GM12878 (cell line): ENCODE measurements around the gene ARHGEF16. TPM values are rescaled to one million over a fixed set of nuclear protein-coding genes. Genes with fewer than 3 reads are reported as not detected.
A peak's percentile ranks its signal among the peaks of the same experiment; 100 is the strongest.

Experiments used
- ATAC-seq: fragments of 200-7000 bp; cut with Tn5 transposase; 3 replicates; pipeline ENCODE4 v1.9.1; 2020; ENCODE audit warnings: mild to moderate bottlenecking, moderate library complexity
- BruUV-seq: library from RNA; stranded (reverse); fragments of 400-500 nt; replicated peaks from 2 replicates; lab custom pipeline; 2021; lab: Mats Ljungman, UMichigan
- CTCF ChIA-PET: fragments of 300-600 bp; sonication (Branson Sonifier 250); formaldehyde crosslinking; extraction: SDS; loops from one replicate; lab custom pipeline; 2021; ENCODE audit warnings: inconsistent platforms; lab: Yijun Ruan, JAX
- POLR2A ChIA-PET: fragments of 350-600 bp; formaldehyde crosslinking; extraction: SDS; loops from one replicate; lab custom pipeline; 2021; ENCODE audit warnings: inconsistent platforms; lab: Charles Lee
- RAD21 ChIA-PET: fragments of 300-600 bp; sonication (Branson Sonifier 250); formaldehyde crosslinking; loops from one replicate; lab custom pipeline; 2023; ENCODE audit warnings: antibody characterized with exemption; ENCODE audit not compliant: unreplicated experiment; lab: Charles Lee
- SMC1A ChIA-PET: fragments of 300-600 bp; sonication (Branson Sonifier 250); formaldehyde crosslinking; loops from one replicate; lab custom pipeline; 2023; ENCODE audit not compliant: unreplicated experiment, uncharacterized antibody; lab: Charles Lee
- DNase-seq: peaks from one replicate; pipeline ENCODE4 v3.0.0-alpha.2; 2011; ENCODE audit warnings: low read depth, low spot score
- FAIRE-seq: peaks from 3 replicates; lab custom pipeline; 2011; peaks lifted over from hg19 to GRCh38; lab: Jason Lieb, UNC
- H2AFZ ChIP-seq: 2 replicates; pipeline ENCODE4 v1.6.0; 2011; ENCODE audit warnings: low read depth, low read length, control low read depth; ENCODE audit not compliant: control insufficient read depth
- H3K27ac ChIP-seq: 2 replicates; pipeline ENCODE4 v1.5.1; 2011; ENCODE audit warnings: control low read depth; ENCODE audit not compliant: control insufficient read depth, insufficient read depth
- H3K27me3 ChIP-seq, 2 experiments: replicated peaks in 1 of 2; 2 replicates each; pipeline versions ENCODE4 v1.6.0 to v1.6.1; 2011; ENCODE audit warnings: low read length in 1 of 2; ENCODE audit not compliant: control insufficient read depth in 2 of 2, insufficient read depth in 2 of 2
- H3K36me3 ChIP-seq, 2 experiments: 2 replicates each; pipeline ENCODE4 v1.5.1; 2011; ENCODE audit warnings: low read length in 1 of 2; ENCODE audit not compliant: control insufficient read depth in 2 of 2, insufficient read depth in 2 of 2
- H3K4me1 ChIP-seq: 2 replicates; pipeline ENCODE4 v1.6.1; 2011; ENCODE audit warnings: mild to moderate bottlenecking, low read length, moderate library complexity, mixed read lengths; ENCODE audit not compliant: control insufficient read depth, insufficient read depth
- H3K4me2 ChIP-seq: 2 replicates; pipeline ENCODE4 v1.6.0; 2011; ENCODE audit warnings: control low read depth; ENCODE audit not compliant: control insufficient read depth, insufficient read depth
- H3K4me3 ChIP-seq: fragments of 200-600 bp; sonication (generic); 2 replicates; pipeline ENCODE4 v1.5.1; 2016
- H3K79me2 ChIP-seq: 2 replicates; pipeline ENCODE4 v1.6.0; 2011; ENCODE audit warnings: low read length; ENCODE audit not compliant: control insufficient read depth, insufficient read depth
- H3K9ac ChIP-seq: 2 replicates; pipeline ENCODE4 v1.8.0; 2011; ENCODE audit warnings: low read length, control low read depth, mixed read lengths; ENCODE audit not compliant: control insufficient read depth, insufficient read depth
- H3K9me3 ChIP-seq: replicated peaks from 3 replicates; pipeline ENCODE4 v1.5.1; 2011; ENCODE audit warnings: mild to moderate bottlenecking, low read length; ENCODE audit not compliant: control insufficient read depth, insufficient read depth
- H4K20me1 ChIP-seq: 2 replicates; pipeline ENCODE4 v1.6.0; 2011; ENCODE audit not compliant: control insufficient read depth, insufficient read depth
- MYC ChIP-seq: IDR thresholded peaks from 2 replicates; pipeline ENCODE4 v1.6.1; 2011; ENCODE audit warnings: mild to moderate bottlenecking, low read length, moderate library complexity, inconsistent platforms; ENCODE audit not compliant: insufficient read depth, insufficient replicate concordance, insufficient read length, severe bottlenecking
- NFIC ChIP-seq: IDR thresholded peaks from 2 replicates; pipeline ENCODE4 v1.6.1; 2012; ENCODE audit warnings: low read depth, mild to moderate bottlenecking, inconsistent platforms, low read length, moderate library complexity
- SUZ12 ChIP-seq: fragments of 200-600 bp; sonication (generic); IDR thresholded peaks from one replicate; pipeline ENCODE4 v1.6.1; 2018; ENCODE audit warnings: antibody characterized with exemption, mild to moderate bottlenecking; ENCODE audit not compliant: unreplicated experiment
- WGBS: methylation state at CpG from one replicate; pipeline ENCODE4 v1.1.6; 2016; ENCODE audit warnings: low lambda C conversion rate; ENCODE audit not compliant: insufficient replicate concordance, insufficient coverage; ENCODE audit errors: missing lambda C conversion rate; 5-methylcytosine and 5-hydroxymethylcytosine counted together
- in situ Hi-C: fragments of 300-500 bp; cut with MboI; formaldehyde crosslinking; loops from 9 replicates; pipeline ENCODE4 v1.14.3; 2018; ENCODE audit warnings: mixed read lengths
- intact Hi-C: fragments of 100-400 bp; cut with micrococcal nuclease; formaldehyde crosslinking; loops from one replicate; pipeline ENCODE4 v1.14.2; 2022; ENCODE audit not compliant: unreplicated experiment
- polyA plus RNA-seq, 11 experiments: library from polyadenylated mRNA; depleted of rRNA in 4 of 11; unstranded in 6 of 11; stranded (reverse) in 5 of 11; fragments of >200 nt; fragmentation: Nextera tagmentation in 4 of 11; fragmentation: Illumina TruSeq in 1 of 11; extraction: Ambion mirVana in 4 of 11; extraction: Trizol in 1 of 11; gene quantifications; 1 replicate in 1 of 11; 2 replicates in 10 of 11; pipeline versions ENCODE4 v1.2.1 to v1.2.3, GENCODE V29; 2011 to 2016; ENCODE audit warnings: inconsistent platforms in 2 of 11, missing spikeins in 2 of 11, low read depth in 1 of 11
- total RNA-seq, 4 experiments: library from RNA; depleted of rRNA in 3 of 4; stranded (reverse); fragments of >200 nt in 3 of 4; fragmentation: Illumina TruSeq in 1 of 4; extraction: Trizol in 1 of 4; gene quantifications; 2 replicates each; pipeline versions ENCODE4 v1.2.1 to v1.2.3, GENCODE V29; 2013 to 2021
- TF ChIP-seq, protein P1 (sequence below): IDR thresholded peaks from 2 replicates; pipeline ENCODE4 v1.6.1; 2011; ENCODE audit warnings: borderline replicate concordance, low read depth, mild to moderate bottlenecking, moderate library complexity, low read length; ENCODE audit not compliant: insufficient read depth, poor library complexity, severe bottlenecking

ARHGEF16 gene
- total and polyA plus RNA-seq, 10 of the 15 experiments (the other 5 are each of a cell fraction or from before 2014, with no cell fraction given): not detected

DNA sequence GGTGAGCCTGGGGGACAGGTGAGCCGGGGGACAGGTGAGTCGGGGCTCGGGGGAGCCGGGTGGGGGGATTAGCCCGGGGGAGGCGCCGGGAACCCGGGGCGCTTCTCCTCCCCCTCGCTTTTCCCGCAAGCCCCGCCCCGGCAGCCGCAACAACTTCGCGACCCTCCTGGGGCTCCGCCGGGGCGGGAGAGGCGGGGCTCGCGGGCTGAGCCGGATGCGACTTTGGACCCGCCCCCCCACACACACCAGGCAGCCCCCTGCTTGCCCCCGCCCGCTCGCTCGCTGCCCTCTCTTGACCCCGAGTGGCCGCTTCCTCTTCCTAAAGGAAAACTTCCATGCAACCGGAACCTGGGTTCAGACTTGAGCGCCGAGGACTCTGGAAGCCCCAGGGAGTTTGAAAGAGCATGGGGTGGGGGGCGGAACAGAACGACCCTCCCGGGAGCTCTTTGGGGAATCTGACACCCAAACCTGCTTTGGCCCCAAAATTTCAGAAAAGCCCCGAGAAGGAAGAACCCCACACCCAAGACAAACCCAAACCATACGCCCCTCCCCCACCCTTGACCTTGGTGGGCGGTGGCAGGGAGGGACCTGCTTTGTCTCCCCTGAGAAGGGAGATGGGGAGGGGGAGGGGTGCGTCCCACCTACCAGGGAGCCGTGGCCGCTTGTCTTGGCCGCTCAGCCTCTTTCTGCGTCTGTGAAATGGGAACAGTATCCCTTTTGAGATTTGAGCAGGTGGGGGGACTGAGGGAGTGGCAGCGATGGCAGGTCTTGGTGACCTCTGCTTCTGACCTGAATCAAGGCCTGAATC, 550 bp downstream of the ARHGEF16 start:
- Histone ChIP-seq H3K4me1 (no peaks in the 10 kb centered on the region), H3K9me3 (no peaks in the 10 kb centered on the region), H3K27me3 (no peaks in the 10 kb centered on the region; a peak in 1 of 4 replicates), H4K20me1 (no peaks in the 10 kb centered on the region), H3K36me3 (no peaks in the 10 kb centered on the region), H2AFZ (no peak overlapping the region), H3K4me3 (no peak overlapping the region), H3K4me2 (no peak overlapping the region), H3K9ac (no peak overlapping the region), H3K27ac (no peak overlapping the region), H3K79me2 (no peaks in the 10 kb centered on the region)
- ChIA-PET CTCF (no interaction called here), POLR2A (no interaction called here), SMC1A (no interaction called here), RAD21 (no interaction called here)
- intact Hi-C loops (no loop called here), in situ Hi-C loops (loop anchor here (5.0 kb wide), 1 partner anchor 162 kb away; no protein-coding TSS in a partner anchor)
- 27% methylated on average over 31 of the region's 46 CpGs for WGBS
- BruUV-seq: no TSS peak
- TF ChIP-seq, protein P1, sequence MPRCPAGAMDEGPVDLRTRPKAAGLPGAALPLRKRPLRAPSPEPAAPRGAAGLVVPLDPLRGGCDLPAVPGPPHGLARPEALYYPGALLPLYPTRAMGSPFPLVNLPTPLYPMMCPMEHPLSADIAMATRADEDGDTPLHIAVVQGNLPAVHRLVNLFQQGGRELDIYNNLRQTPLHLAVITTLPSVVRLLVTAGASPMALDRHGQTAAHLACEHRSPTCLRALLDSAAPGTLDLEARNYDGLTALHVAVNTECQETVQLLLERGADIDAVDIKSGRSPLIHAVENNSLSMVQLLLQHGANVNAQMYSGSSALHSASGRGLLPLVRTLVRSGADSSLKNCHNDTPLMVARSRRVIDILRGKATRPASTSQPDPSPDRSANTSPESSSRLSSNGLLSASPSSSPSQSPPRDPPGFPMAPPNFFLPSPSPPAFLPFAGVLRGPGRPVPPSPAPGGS: no peak
- TF ChIP-seq MYC (no peak), SUZ12 (peak; percentile 50), NFIC (no peak)
- FAIRE-seq (no peak), ATAC-seq (no peak), DNase-seq (no peak)
